SK-N-MC (cell line): ENCODE measurements around the gene TEF.

ENCODE experiments used
- DNase-seq: peaks from one replicate; pipeline ENCODE4 v3.0.0-alpha.2; 2011; ENCODE audit warnings: low read depth, low spot score
- H3K27ac ChIP-seq: fragments of 200-600 bp; sonication (generic); 2 replicates; pipeline ENCODE4 v1.5.1; 2016; ENCODE audit warnings: mixed run types
- H3K36me3 ChIP-seq: fragments of 200-600 bp; sonication (generic); 2 replicates; pipeline ENCODE4 v1.6.1; 2017; ENCODE audit warnings: antibody characterized with exemption, low read length, mixed read lengths; ENCODE audit not compliant: insufficient read depth
- H3K4me3 ChIP-seq: fragments of 200-600 bp; sonication (generic); 2 replicates; pipeline ENCODE4 v1.5.1; 2016
- H3K9ac ChIP-seq: fragments of 200-600 bp; sonication (generic); 2 replicates; pipeline ENCODE4 v1.8.0; 2017; ENCODE audit warnings: mixed run types, mixed read lengths; ENCODE audit not compliant: insufficient read length
- H3K9me3 ChIP-seq: fragments of 200-600 bp; sonication (generic); 2 replicates; pipeline ENCODE4 v1.6.1; 2017; ENCODE audit warnings: low read depth, mild to moderate bottlenecking, antibody characterized with exemption, low read length, moderate library complexity, mixed read lengths
- EZH2 ChIP-seq: fragments of 200-600 bp; sonication (generic); IDR thresholded peaks from one replicate; pipeline ENCODE4 v1.6.1; 2017; ENCODE audit warnings: antibody characterized with exemption
- FOXP2 ChIP-seq: optimal IDR thresholded peaks from 2 replicates; pipeline ENCODE3; 2011; ENCODE audit warnings: mild to moderate bottlenecking, moderate library complexity; ENCODE audit not compliant: insufficient read depth; ENCODE audit errors: extremely low read length, control extremely low read depth
- POLR2AphosphoS5 ChIP-seq: IDR thresholded peaks from 2 replicates; pipeline ENCODE4 v1.6.1; 2012; ENCODE audit warnings: mild to moderate bottlenecking, low read depth, low read length, borderline replicate concordance

The TEF gene

DNA sequence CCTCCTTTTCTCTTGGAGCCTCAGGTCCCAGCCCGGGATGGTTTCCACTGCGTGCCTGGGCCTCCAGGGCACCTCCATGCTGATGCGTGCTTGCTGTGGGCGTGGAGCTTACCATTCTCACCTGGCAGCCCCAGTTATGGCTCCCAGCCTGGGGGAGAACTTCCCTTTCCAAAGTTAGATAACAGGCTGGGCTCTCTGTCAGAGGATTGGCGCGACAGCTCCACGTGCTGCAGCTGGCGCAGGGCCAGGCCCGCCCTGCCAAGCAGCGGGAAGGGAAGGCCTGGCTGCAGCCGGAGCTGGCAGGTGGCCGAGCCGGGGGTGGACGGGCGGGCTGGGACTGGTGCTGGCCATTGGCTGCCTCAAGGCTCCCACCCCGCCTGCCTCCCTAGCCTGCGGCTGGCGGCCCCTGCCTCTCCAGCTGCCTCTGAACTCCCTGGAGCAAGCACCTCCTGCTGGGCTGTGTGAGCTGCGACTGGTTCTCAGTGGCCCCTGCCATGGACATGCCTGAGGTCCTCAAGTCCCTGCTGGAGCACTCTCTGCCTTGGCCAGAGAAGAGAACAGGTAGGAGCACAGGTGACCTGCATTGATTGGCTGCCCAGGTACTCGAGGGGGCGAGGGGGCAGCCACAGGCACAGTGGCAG, 14.6 kb upstream of the TEF start:
- H3K4me3 ChIP-seq, result peak overlapping the region; percentile 68
- DNase-seq, result no peak
- TF ChIP-seq EZH2 (no peak), POLR2AphosphoS5 (peak; percentile 33; the same call in 1 of the 2 replicates)
- no peaks in the 10 kb centered on the region for H3K36me3 ChIP-seq
- H3K9ac ChIP-seq, result peak overlapping the region; percentile 33
- no peak overlapping the region for H3K27ac ChIP-seq
- H3K9me3 ChIP-seq, result no peaks in the 10 kb centered on the region

DNA sequence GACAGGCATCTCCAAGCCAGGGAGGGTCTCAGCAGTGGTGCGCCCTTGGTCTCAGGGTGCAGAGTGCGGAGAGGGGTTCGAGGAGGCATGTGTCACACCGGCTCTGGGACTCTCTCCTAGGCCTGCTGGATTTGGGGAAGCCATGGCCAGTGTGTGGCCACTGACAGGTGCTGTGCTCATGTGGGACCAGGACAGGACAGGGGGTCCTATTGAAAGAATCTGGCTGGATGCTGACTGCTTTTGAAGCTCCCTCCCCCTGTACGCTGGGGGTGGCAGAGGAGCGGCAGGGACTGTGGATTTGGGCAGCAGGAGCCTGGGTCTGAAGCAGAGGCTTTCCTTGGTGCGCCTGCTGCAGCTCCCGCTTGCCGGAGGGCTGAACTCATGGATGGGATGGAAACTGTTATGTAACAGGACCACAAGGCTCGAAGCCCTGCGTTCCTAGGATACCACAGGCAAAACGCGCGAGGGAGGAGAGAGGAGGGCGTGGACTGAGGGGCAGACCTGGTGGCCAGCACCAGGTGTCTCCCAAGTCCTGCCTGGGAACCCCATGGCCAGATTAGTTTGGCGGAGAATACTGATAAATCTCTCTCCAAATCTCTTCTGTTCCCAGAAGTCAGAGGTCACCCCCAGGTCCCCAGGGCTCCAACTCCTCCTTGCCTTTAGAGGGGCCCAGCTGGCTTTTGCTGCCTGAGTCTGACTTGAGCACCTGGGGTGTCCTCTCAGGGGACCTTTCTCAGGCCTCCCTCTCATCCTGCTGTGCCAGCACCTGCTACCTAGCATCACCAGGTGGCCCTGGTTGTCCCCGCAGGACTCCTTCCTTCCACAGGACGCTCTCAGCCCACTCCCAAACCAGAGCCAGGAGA, 13.8 kb upstream of the TEF start:
- DNase-seq, result no peak
- H3K9ac ChIP-seq, result peak overlapping the region; percentile 33
- no peak overlapping the region for H3K27ac ChIP-seq

GRCh38 chr22:41368543-41369423, 13.0 kb upstream of the TEF start:
- Histone ChIP-seq H3K9me3 (no peaks in the 10 kb centered on the region), H3K9ac (no peak overlapping the region), H3K27ac (no peak overlapping the region), H3K4me3 (no peak overlapping the region), H3K36me3 (no peaks in the 10 kb centered on the region)
- TF ChIP-seq POLR2AphosphoS5 (no peak), FOXP2 (no peak), EZH2 (no peak)
- no peak for DNase-seq

More for the DNA sequence above, 13.8 kb upstream of the TEF start:
- H3K36me3 ChIP-seq, result no peaks in the 10 kb centered on the region
- no peaks in the 10 kb centered on the region for H3K9me3 ChIP-seq
- peak overlapping the region; percentile 68 for H3K4me3 ChIP-seq
- TF ChIP-seq FOXP2 (no peak), POLR2AphosphoS5 (no peak), EZH2 (no peak)

GRCh38 chr22:41369424-41369745, 12.4 kb upstream of the TEF start:
- no peak overlapping the region for H3K9ac ChIP-seq
- no peaks in the 10 kb centered on the region for H3K9me3 ChIP-seq
- no peak for DNase-seq
- no peak for TF ChIP-seq FOXP2
- TF ChIP-seq POLR2AphosphoS5, result no peak
- H3K4me3 ChIP-seq, result no peak overlapping the region
- H3K36me3 ChIP-seq, result no peaks in the 10 kb centered on the region
- no peak overlapping the region for H3K27ac ChIP-seq

GRCh38 chr22:41369837-41370236, 11.9 kb upstream of the TEF start:
- no peak overlapping the region for H3K27ac ChIP-seq

GRCh38 chr22:41377846-41378245, 3.9 kb upstream of the TEF start:
- Histone ChIP-seq H3K36me3 (no peaks in the 10 kb centered on the region), H3K9me3 (no peaks in the 10 kb centered on the region), H3K27ac (no peak overlapping the region), H3K4me3 (no peak overlapping the region), H3K9ac (no peak overlapping the region)
- DNase-seq, result no peak
- TF ChIP-seq FOXP2 (no peak), EZH2 (no peak), POLR2AphosphoS5 (no peak)

More at GRCh38 chr22:41369837-41370236, 11.9 kb upstream of the TEF start:
- Histone ChIP-seq H3K4me3 (no peak overlapping the region), H3K9me3 (no peaks in the 10 kb centered on the region), H3K9ac (no peak overlapping the region), H3K36me3 (no peaks in the 10 kb centered on the region)
- no peak for DNase-seq
- no peak for TF ChIP-seq FOXP2
- no peak for TF ChIP-seq EZH2
- TF ChIP-seq POLR2AphosphoS5, result no peak

DNA sequence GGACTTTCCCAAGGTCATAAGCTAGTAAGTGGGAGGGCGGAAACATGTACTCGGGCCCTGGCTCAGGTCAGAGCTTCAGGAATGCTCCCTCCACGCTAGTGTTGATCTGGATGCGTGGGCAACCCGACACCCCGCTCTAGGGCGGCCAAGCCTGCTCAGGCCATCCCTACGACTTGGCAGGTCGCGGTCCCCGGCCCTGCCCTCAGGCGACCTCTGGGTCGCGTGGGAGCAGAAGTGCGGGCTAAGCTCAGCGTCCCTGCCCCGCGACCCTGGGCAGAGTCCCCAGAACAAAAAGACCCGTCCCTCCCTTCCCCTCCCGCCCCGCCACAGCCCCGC, 781 bp upstream of the TEF start:
- TF ChIP-seq EZH2 (no peak), FOXP2 (no peak), POLR2AphosphoS5 (peak; percentile 67)
- no peak for DNase-seq
- H3K36me3 ChIP-seq, result no peaks in the 10 kb centered on the region
- H3K27ac ChIP-seq, result peak overlapping the region; percentile 83
- H3K4me3 ChIP-seq, result peak overlapping the region; percentile 68
- peak overlapping the region; percentile 74 for H3K9ac ChIP-seq
- no peaks in the 10 kb centered on the region for H3K9me3 ChIP-seq

GRCh38 chr22:41382098-41382578, 396 bp downstream of the TEF start:
- peak overlapping the region; percentile 84 for H3K9ac ChIP-seq
- peak overlapping the region; percentile 85 for H3K4me3 ChIP-seq
- H3K27ac ChIP-seq, result peak overlapping the region; percentile 93
- DNase-seq, result no peak
- no peak for TF ChIP-seq FOXP2
- TF ChIP-seq POLR2AphosphoS5, result no peak
- H3K9me3 ChIP-seq, result no peaks in the 10 kb centered on the region
- no peaks in the 10 kb centered on the region; the same call in 1 of the 2 replicates for H3K36me3 ChIP-seq
